Right lobe of liver (tissue), 4 donors: ENCODE data around the gene FAM83B.

ENCODE experiments used
- CTCF ChIP-seq, 4 donors: fragments of 200-600 bp in 3 of 4; fragments of 450-650 bp in 1 of 4; IDR thresholded peaks; one replicate each; pipeline versions ENCODE4 v1.5.1 to v1.8.0; 2016 to 2022; ENCODE audit warnings: antibody characterized with exemption in 4 of 4, mild to moderate bottlenecking in 2 of 4
- POLR2A ChIP-seq: fragments of 450-650 bp; IDR thresholded peaks from one replicate; pipeline ENCODE4 v1.6.1; 2017; ENCODE audit warnings: antibody characterized with exemption, mild to moderate bottlenecking
- donor health status: DM: no; HTN: no; CAD: no.
- donor health status: DM: no; HTN: no; CAD: no.
- donor health status: DM: no; HTN: yes; CAD: no.

GRCh38 chr6:54800050-54800600 lies 46.4 kb upstream of the FAM83B start:
- no peak for TF ChIP-seq CTCF (IDR thresholded peaks at IDR 0.05)
- no peak for TF ChIP-seq POLR2A
